SH-SY5Y (cell line): Measurements from ENCODE around the gene SYCE3.

Experiments used
- GATA2 ChIP-seq: IDR thresholded peaks from 2 replicates; pipeline ENCODE4 v1.6.1; 2011; ENCODE audit warnings: mild to moderate bottlenecking, low read depth, low read length
- GATA3 ChIP-seq: IDR thresholded peaks from 2 replicates; pipeline ENCODE4 v1.6.1; 2011; ENCODE audit warnings: low read depth, mild to moderate bottlenecking, low read length, moderate library complexity

SYCE3 gene

GRCh38 chr22:50573491-50574382 is 11.0 kb upstream of the SYCE3 start:
- no peak for TF ChIP-seq GATA2
- no peak for TF ChIP-seq GATA3

- TF ChIP-seq GATA3 (no peak), GATA2 (no peak)
These were observed 10.2 kb upstream of the SYCE3 start for GRCh38 chr22:50572965-50573364.

- no peak for TF ChIP-seq GATA2
- no peak for TF ChIP-seq GATA3
These were observed 8.8 kb upstream of the SYCE3 start for GRCh38 chr22:50571264-50572175.

- TF ChIP-seq GATA3, result no peak
- TF ChIP-seq GATA2, result no peak
These were observed 8.1 kb upstream of the SYCE3 start for GRCh38 chr22:50570861-50571260.

DNA sequence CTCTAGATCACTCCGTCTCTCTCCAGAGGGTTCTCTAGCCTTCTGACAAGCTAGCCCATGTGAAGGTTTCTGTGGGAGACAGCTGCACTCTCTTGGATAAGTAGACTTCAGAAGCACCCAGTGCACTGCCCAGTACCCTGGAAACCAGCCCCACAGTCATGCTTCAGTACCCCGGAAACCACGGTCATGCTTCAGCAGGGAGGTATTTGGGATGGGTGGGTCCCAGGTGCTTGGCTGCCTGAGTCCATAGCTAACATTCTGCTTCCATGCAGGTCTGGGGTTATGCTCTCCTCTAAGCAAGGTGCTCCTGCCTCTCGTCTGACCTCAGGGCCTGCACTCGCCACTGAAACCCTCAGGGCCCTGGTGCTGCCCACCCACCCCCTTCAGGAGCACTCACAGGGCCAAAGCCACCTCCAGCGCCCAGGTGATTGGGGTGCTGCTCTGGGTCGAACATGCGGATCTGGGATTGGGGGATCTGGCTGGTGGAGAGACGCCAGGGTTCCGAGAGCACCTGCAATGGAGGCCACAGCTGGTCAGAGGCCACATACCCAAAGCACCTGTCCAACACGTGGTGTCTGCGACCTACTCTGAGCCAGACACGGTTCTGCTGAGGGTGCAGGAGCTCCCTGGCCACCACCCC is 7.3 kb upstream of the SYCE3 start:
- TF ChIP-seq GATA3, result no peak
- TF ChIP-seq GATA2, result no peak

GRCh38 chr22:50569041-50569459 is 6.3 kb upstream of the SYCE3 start:
- TF ChIP-seq GATA2, result no peak
- TF ChIP-seq GATA3, result no peak

GRCh38 chr22:50568626-50569025 is 5.9 kb upstream of the SYCE3 start:
- TF ChIP-seq GATA3 (no peak), GATA2 (no peak)

DNA sequence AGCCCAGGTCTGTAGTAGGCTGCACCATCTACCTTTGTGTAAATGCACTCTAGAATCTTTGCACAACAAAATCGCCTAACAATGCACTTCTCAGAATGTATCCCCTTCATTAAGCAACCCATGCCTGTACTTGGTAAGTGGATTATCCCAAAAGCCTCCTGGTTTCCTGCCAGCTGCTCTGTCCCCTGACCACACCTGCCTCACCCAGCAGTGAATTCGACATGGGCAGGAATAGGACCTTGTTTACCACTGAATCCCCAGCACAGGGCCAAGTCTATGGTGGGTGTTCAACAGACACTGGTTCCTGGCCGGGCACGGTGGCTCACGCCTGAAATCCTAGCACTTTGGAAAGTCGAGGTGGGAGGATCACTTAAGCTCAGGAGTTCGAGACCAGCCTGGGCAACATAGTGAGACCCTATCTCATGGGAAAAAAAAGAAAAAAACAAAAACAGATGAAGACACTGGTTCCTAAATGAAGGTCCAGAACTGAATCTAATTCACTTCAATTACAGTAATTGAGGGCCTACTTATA is 5.1 kb upstream of the SYCE3 start:
- TF ChIP-seq GATA3, result no peak
- TF ChIP-seq GATA2, result no peak

- TF ChIP-seq GATA3, result no peak
- no peak for TF ChIP-seq GATA2
These were observed 1.6 kb upstream of the SYCE3 start for GRCh38 chr22:50564289-50564688.

DNA sequence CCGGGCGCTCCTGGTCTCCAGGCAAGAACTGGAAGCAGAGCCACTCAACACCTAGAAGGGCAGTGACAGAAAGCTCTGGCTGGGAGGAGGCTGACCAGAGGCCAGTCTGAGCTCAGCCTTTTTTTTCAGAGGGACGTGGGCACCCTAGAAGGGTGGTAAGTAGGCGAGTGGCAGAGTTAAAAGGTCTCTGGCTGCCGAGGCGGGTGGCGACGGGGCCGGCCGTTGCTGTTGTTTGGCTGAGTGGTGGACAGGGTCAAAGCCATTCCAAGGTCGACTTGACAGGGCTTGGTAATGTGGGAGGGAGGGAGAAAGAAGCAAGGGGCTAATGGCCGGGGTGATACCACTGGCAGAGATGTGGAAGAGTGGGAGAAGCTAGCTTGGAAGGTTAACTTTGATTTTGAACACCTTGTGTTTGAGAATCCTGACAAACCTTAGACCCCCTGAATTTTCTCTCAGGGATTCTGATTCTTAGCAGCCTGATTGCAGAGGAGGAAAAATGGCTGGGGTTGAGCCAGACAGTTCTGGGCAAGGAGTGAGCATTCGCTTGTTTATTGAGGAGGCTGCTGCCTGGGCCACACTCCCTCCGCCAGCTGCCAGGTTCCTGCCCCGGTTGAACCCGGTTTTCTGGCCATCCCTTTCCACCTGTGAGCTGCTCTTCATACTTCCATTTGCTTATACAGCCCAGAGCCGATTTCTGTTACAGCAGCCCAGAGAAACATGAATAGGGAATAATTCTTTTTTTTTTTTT is 868 bp upstream of the SYCE3 start:
- TF ChIP-seq GATA3 (no peak), GATA2 (no peak)

DNA sequence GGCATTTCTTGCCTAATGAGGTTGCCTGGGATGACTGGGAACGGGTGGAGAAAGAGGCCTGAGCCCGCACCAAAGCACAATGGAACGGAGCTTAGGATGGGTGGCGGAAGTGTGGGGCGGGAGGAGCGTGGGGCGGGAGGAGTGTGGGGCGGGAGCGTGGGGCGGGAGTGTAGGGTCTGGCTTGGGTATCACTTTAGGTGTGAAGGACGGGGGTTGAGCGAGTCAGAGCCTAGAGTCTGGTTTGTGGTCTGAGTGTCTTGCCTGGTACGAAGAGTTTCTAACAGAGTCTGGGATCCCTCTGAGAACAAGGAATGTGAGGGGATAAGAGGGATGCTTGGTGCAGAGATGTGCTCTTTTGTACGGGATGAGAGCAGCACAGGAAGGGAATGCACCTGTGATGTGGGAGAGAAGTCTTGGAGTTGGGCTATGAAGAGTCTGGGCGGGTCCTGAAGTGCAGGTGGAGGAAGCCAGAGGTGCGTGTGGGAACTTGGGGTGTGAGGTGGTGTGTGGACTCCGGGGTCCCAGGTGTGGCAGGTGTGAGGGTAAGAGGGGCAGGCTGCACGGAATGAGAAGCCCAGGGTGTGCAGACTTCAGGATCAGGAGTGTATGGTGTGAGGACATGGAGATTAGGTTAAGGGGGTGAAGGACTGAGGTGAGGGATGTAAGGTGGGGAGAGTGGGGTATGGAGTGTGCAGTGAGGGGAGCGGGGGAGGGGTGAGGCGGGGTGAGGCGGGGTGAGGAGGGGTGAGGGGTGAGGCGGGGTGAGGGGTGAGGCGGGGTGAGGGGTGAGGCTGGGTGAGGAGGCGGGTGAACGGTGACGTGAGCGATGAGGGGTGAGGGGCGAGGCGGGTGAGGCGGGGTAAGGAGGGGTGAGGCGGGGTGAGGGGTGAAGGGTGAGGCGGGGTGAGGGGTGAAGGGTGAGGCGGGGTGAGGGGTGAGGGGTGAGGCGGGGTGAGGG is 1.0 kb downstream of the SYCE3 start:
- TF ChIP-seq GATA3, result no peak
- TF ChIP-seq GATA2, result no peak

DNA sequence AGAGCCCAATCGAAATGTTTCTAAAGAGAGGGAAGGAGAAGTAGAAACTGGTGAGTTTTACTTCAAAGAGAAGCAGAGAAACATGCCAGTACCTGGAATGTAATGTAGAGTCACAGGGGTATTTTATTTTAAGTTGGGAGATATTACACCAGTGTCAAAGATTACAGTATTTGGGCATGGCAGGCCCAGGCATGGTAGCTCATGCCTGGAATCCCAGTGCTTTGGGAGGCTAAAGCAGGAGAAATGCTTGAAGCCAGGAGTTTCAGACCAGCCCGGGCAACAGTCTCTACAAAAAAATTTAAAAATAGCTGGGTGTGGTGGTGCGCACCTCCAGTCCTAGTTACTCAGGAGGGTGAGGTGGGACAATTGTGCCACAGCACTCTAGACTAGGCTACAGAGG is 2.7 kb downstream of the SYCE3 start:
- TF ChIP-seq GATA2, result no peak
- TF ChIP-seq GATA3, result no peak

GRCh38 chr22:50556703-50557102 is 6.0 kb downstream of the SYCE3 start:
- no peak for TF ChIP-seq GATA3
- no peak for TF ChIP-seq GATA2

DNA sequence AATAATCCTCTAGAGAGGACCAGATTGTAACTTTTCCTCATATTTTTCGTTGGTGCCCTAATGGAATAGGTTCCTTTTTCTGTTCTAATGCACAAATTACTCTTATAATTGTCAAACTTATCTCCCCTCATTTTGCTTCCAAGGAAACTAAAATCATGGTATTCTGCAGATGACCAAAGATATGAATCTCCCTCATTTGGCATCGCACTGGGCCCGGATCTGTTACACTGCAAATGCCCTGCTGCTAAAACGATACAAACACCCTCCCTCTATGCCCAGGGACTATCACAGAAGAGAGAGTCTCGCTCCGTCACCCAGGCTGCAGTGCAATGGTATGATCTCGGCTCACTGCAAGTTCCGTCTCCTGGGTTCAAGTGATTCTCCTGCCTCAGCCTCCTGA is 9.4 kb downstream of the SYCE3 start:
- peak; percentile 81 for TF ChIP-seq GATA2
- TF ChIP-seq GATA3, result peak; percentile 48; the same call in 1 of the 2 replicates
